Type B pancreatic cell (in vitro differentiated cells): ENCODE data around the gene FMR1. TPM values are rescaled to one million over a fixed set of nuclear protein-coding genes. Genes with fewer than 3 reads are reported as not detected.

Experiments
- DNase-seq: peaks from one replicate; pipeline ENCODE4 v3.0.0; 2021; ENCODE audit warnings: mixed read lengths; ENCODE audit not compliant: unreplicated experiment; ENCODE audit errors: extremely low spot score
- H3K27ac Mint-ChIP-seq: 2 replicates; pipeline ENCODE4 v1.8.0; 2021; ENCODE audit warnings: mild to moderate bottlenecking, mixed read lengths
- H3K27me3 Mint-ChIP-seq: 2 replicates; pipeline ENCODE4 v1.8.0; 2021; ENCODE audit warnings: mixed read lengths
- H3K36me3 Mint-ChIP-seq: 2 replicates; pipeline ENCODE4 v1.8.0; 2021; ENCODE audit warnings: mixed read lengths
- H3K4me1 Mint-ChIP-seq: one replicate; pipeline ENCODE4 v1.8.0; 2021; ENCODE audit warnings: mixed read lengths; ENCODE audit not compliant: unreplicated experiment
- H3K4me3 Mint-ChIP-seq: 2 replicates; pipeline ENCODE4 v1.8.0; 2021; ENCODE audit warnings: mild to moderate bottlenecking, mixed read lengths
- H3K9me3 Mint-ChIP-seq: 2 replicates; pipeline ENCODE4 v1.8.0; 2021; ENCODE audit warnings: mixed read lengths
- CTCF ChIP-seq: fragments of 200-600 bp; sonication (generic); conservative IDR thresholded peaks from 2 replicates; pipeline ENCODE4 v1.5.0; 2021; ENCODE audit warnings: antibody characterized with exemption, mild to moderate bottlenecking
- total RNA-seq: library from RNA; stranded (reverse); gene quantifications from 2 replicates; pipeline ENCODE4 v1.2.1, GENCODE V29; 2021; ENCODE audit warnings: low replicate concordance

The FMR1 gene
- total RNA-seq, 1 donor from 2014 or later, result 63.2 TPM

GRCh38 chrX:147899379-147900114 lies 12.2 kb upstream of the FMR1 start:
- Mint-ChIP-seq H3K9me3 (no peaks in the 10 kb centered on the region), H3K27me3 (no peaks in the 10 kb centered on the region), H3K27ac (peak overlapping the region; percentile 90), H3K4me1 (peaks cover 3% of the 10 kb centered on the region), H3K36me3 (no peaks in the 10 kb centered on the region), H3K4me3 (peak overlapping the region; percentile 18)
- TF ChIP-seq CTCF, result no peak
- DNase-seq, result no peak

GRCh38 chrX:147900349-147900748 lies 11.4 kb upstream of the FMR1 start:
- H3K36me3 Mint-ChIP-seq, result no peaks in the 10 kb centered on the region
- H3K27me3 Mint-ChIP-seq, result no peaks in the 10 kb centered on the region
- H3K4me3 Mint-ChIP-seq, result no peak overlapping the region
- no peaks in the 10 kb centered on the region for H3K4me1 Mint-ChIP-seq
- H3K27ac Mint-ChIP-seq, result peak overlapping the region; percentile 90
- H3K9me3 Mint-ChIP-seq, result no peaks in the 10 kb centered on the region
- DNase-seq, result no peak
- no peak for TF ChIP-seq CTCF

GRCh38 chrX:147901461-147902126 lies 10.1 kb upstream of the FMR1 start:
- H3K4me1 Mint-ChIP-seq, result no peaks in the 10 kb centered on the region
- no peaks in the 10 kb centered on the region for H3K9me3 Mint-ChIP-seq
- peak overlapping the region; percentile 90 for H3K27ac Mint-ChIP-seq
- no peaks in the 10 kb centered on the region for H3K27me3 Mint-ChIP-seq
- no peak for DNase-seq
- H3K36me3 Mint-ChIP-seq, result no peaks in the 10 kb centered on the region
- peak overlapping the region; percentile 5 for H3K4me3 Mint-ChIP-seq
- no peak for TF ChIP-seq CTCF

GRCh38 chrX:147902270-147902669 lies 9.4 kb upstream of the FMR1 start:
- TF ChIP-seq CTCF, result no peak
- peak overlapping the region; percentile 90 for H3K27ac Mint-ChIP-seq
- no peaks in the 10 kb centered on the region for H3K36me3 Mint-ChIP-seq
- H3K27me3 Mint-ChIP-seq, result no peaks in the 10 kb centered on the region
- peak overlapping the region; percentile 63 for H3K4me3 Mint-ChIP-seq
- H3K4me1 Mint-ChIP-seq, result no peaks in the 10 kb centered on the region
- no peaks in the 10 kb centered on the region for H3K9me3 Mint-ChIP-seq
- DNase-seq, result no peak

GRCh38 chrX:147908106-147908505 lies 3.6 kb upstream of the FMR1 start:
- H3K4me3 Mint-ChIP-seq, result no peak overlapping the region
- TF ChIP-seq CTCF, result no peak
- H3K36me3 Mint-ChIP-seq, result no peaks in the 10 kb centered on the region
- peaks cover 5% of the 10 kb centered on the region for H3K9me3 Mint-ChIP-seq
- H3K4me1 Mint-ChIP-seq, result no peaks in the 10 kb centered on the region
- H3K27ac Mint-ChIP-seq, result no peak overlapping the region
- DNase-seq, result no peak
- H3K27me3 Mint-ChIP-seq, result no peaks in the 10 kb centered on the region
